Peyer's patch (tissue), 4 donors: ENCODE measurements around the gene MSH5.

ENCODE experiments used
- POLR2A ChIP-seq, 2 donors: fragments of 450-650 bp; IDR thresholded peaks; one replicate each; pipeline ENCODE4 v1.5.1; 2017; ENCODE audit warnings: antibody characterized with exemption in 2 of 2, mild to moderate bottlenecking in 2 of 2, moderate library complexity in 2 of 2
- TF ChIP-seq, protein P1 (sequence below), 6 experiments: fragments of 450-650 bp in 4 of 6; fragments of 200-600 bp in 2 of 6; sonication (generic) in 1 of 6; IDR thresholded peaks; one replicate each; pipeline ENCODE4 v1.5.1; 2017 to 2019; ENCODE audit warnings: antibody characterized with exemption in 6 of 6, mild to moderate bottlenecking in 3 of 6, moderate library complexity in 1 of 6

DNA sequence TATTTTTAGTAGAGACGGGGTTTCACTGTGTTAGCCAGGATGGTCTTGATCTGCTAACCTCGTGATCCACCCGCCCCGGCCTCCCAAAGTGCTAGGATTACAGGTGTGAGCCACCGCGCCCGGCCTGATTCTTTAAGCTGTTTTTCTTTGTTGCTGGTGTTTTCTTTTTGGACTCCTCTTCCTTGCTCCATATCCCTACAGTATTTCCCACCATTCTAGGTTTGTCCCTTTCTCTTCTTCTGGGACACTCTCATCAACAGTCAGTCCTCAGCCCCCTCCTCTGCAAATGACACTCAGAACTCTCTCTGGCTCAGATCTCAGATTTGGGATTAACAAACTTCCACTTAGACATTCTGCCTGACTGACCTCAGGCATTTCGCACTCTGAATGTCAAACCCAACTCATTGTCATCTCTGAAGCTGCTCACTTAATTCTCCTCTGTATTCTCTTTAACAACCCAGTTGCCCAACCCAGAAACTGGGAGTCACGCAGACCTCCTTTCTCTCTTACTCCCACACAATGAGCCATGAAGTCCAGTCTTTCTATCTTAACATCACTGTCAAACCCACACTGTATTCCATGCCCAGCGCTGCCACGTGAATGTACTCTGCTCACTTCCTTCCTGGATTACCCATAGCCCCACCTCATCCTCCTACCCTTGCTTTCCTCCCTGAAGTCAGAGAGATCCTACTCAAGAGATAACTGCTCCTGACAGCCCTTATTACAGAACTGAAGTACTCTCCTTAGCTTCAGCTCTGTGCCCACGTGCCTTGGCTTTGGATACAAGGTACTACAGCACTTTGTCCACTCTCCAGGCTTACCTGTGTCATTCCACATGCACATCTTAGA, 14.1 kb upstream of the MSH5 start:
- TF ChIP-seq, protein P1, sequence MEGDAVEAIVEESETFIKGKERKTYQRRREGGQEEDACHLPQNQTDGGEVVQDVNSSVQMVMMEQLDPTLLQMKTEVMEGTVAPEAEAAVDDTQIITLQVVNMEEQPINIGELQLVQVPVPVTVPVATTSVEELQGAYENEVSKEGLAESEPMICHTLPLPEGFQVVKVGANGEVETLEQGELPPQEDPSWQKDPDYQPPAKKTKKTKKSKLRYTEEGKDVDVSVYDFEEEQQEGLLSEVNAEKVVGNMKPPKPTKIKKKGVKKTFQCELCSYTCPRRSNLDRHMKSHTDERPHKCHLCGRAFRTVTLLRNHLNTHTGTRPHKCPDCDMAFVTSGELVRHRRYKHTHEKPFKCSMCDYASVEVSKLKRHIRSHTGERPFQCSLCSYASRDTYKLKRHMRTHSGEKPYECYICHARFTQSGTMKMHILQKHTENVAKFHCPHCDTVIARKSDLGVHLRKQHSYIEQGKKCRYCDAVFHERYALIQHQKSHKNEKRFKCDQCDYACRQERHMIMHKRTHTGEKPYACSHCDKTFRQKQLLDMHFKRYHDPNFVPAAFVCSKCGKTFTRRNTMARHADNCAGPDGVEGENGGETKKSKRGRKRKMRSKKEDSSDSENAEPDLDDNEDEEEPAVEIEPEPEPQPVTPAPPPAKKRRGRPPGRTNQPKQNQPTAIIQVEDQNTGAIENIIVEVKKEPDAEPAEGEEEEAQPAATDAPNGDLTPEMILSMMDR (IDR thresholded peaks at IDR 0.05) = no peak
- TF ChIP-seq POLR2A (IDR thresholded peaks at IDR 0.05) = no peak
